ENCODE measurements around the gene SNX8. TPM values are rescaled to one million over a fixed set of nuclear protein-coding genes. Genes with fewer than 3 reads are reported as not detected.

The SNX8 gene
- total RNA-seq, 1 experiment from 2014 or later: 86.6 TPM

DNA sequence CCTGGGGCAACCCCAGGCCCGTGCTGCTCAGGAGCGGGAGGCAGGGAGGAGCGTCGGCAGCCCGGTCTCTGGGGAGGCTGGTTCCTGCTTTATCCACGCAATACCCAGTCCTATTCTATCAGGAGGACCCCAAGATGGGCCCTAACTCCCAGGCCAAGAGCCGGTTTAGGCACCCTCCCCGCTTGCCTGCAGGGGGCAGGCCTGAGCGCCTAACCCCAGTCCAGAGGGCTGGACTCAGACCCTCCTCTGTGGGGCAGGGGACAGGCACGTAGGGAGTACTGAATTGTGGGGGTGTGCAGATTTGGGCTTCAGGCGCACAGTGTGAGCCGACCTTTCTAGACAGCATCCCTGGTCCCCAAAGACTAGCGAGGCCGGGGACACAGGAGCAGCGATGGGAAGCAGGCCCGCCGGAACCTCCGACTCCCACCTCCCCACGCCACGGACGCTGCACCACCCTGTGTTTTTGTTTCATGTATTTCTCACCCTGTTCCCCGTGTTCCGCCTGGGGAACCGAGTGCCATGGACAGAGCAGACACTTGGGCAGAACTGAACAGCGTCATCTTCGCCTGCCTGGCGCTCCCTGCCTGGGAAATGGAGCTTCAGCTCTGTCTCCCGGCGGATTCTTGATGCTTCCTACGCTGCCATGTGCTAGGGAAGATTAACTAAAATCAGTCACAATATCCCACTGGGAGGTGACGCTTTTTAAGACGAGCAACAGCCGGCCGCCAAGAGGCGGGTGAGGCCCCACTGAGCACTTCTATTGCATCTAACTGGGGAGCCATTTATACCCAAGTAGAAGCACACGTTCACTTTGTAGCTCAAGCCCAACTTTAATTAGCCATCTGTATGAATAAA lies 66.9 kb downstream of the SNX8 start:
- H3K4me1 ChIP-seq: peaks cover 5% of the 10 kb centered on the region; the same call in 1 of the 2 replicates
- H3K27ac Mint-ChIP-seq (ENCODE audit: unreplicated experiment): no peak overlapping the region
- CTCF ChIA-PET: no interaction called here
- no peaks in the 10 kb centered on the region for H3K36me3 ChIP-seq (ENCODE audit: control insufficient read depth, insufficient read depth, low read length)
- POLR2A ChIA-PET: no interaction called here
- TF ChIP-seq, protein P1, sequence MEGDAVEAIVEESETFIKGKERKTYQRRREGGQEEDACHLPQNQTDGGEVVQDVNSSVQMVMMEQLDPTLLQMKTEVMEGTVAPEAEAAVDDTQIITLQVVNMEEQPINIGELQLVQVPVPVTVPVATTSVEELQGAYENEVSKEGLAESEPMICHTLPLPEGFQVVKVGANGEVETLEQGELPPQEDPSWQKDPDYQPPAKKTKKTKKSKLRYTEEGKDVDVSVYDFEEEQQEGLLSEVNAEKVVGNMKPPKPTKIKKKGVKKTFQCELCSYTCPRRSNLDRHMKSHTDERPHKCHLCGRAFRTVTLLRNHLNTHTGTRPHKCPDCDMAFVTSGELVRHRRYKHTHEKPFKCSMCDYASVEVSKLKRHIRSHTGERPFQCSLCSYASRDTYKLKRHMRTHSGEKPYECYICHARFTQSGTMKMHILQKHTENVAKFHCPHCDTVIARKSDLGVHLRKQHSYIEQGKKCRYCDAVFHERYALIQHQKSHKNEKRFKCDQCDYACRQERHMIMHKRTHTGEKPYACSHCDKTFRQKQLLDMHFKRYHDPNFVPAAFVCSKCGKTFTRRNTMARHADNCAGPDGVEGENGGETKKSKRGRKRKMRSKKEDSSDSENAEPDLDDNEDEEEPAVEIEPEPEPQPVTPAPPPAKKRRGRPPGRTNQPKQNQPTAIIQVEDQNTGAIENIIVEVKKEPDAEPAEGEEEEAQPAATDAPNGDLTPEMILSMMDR (IDR thresholded peaks at IDR 0.05; ENCODE audit: insufficient read depth in 1 of 2, low read depth in 1 of 2, low read length in 1 of 2, severe bottlenecking in 1 of 2, unreplicated experiment in 1 of 2): peak; percentile 79 to 80
- peaks cover 20% of the 10 kb centered on the region for H3K36me3 Mint-ChIP-seq (ENCODE audit: insufficient read depth, unreplicated experiment)
- no peak overlapping the region for H3K4me3 Mint-ChIP-seq (ENCODE audit: unreplicated experiment)
- peaks cover 13% of the 10 kb centered on the region for H3K4me1 Mint-ChIP-seq (ENCODE audit: low read depth, unreplicated experiment)
- H3K27me3 ChIP-seq (replicated peaks; ENCODE audit: control insufficient read depth, insufficient read depth, low read length): no peaks in the 10 kb centered on the region
- BruUV-seq (replicated peaks): no TSS peak
- no peaks in the 10 kb centered on the region for H3K27me3 Mint-ChIP-seq (ENCODE audit: insufficient read depth, unreplicated experiment)
- H3K9me3 Mint-ChIP-seq (ENCODE audit: unreplicated experiment): no peaks in the 10 kb centered on the region
- intact Hi-C loops (cut with micrococcal nuclease; ENCODE audit: unreplicated experiment): loop anchor here (1.0 kb wide), 1 partner anchor 101 kb away; no protein-coding TSS in a partner anchor
- no peaks in the 10 kb centered on the region for H3K9me3 ChIP-seq
- no peak overlapping the region for H3K4me3 ChIP-seq (ENCODE audit: low read depth, low read length)
- peak in 1 of 2 experiments; percentile 65 for DNase-seq

DNA sequence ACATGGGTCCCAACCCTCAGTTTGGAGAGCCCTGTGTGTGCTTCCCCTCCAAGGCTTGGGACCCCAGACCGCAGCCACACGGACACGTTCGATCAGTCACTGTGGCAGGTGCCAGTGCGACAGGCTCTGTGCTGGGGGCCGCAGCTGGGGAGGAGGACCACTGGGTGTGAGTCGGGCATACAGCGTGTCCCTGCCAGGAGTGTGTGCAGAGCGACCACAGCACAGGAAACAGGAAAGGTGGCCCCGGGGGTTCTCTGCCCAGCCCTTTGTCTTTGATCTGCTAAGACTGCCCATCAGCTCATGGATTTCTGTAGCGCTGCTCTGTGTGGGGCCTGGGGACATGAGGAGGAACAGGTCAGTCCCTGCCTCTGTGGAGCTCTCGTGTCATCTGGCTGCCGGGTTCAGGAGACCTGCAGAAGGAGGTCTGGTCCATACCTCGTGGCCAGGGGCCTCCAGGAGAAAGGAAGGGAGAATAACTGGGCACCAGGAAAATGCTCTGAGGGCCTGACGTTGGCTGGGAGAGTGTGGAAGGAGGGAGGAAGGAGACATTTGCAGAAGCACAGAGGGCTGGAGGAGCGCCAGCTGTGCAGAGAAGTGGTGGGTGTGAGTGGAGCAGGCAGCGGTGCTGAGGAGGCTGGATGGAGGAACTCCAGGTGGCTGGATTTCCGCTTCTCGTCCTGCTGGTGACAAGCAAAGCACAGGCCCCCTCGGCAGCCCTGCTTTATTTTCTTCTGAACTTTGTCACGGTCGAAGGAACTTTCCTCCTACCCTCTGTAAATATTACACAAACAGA lies 68.2 kb downstream of the SNX8 start:
- H3K36me3 Mint-ChIP-seq (ENCODE audit: insufficient read depth, unreplicated experiment): peaks cover 20% of the 10 kb centered on the region
- DNase-seq: no peak
- Histone ChIP-seq H3K4me3 (ENCODE audit: low read depth, low read length) (no peak overlapping the region), H3K4me1 (peaks cover 5% of the 10 kb centered on the region; the same call in 1 of the 2 replicates), H3K9me3 (no peaks in the 10 kb centered on the region), H3K27me3 (replicated peaks; ENCODE audit: control insufficient read depth, insufficient read depth, low read length) (no peaks in the 10 kb centered on the region), H3K36me3 (ENCODE audit: control insufficient read depth, insufficient read depth, low read length) (no peaks in the 10 kb centered on the region)
- no peaks in the 10 kb centered on the region for H3K9me3 Mint-ChIP-seq (ENCODE audit: unreplicated experiment)
- H3K27ac Mint-ChIP-seq (ENCODE audit: unreplicated experiment): peak overlapping the region; percentile 32
- H3K4me1 Mint-ChIP-seq (ENCODE audit: low read depth, unreplicated experiment): peaks cover 13% of the 10 kb centered on the region
- TF ChIP-seq, protein P1 (IDR thresholded peaks at IDR 0.05; ENCODE audit: insufficient read depth in 1 of 2, low read depth in 1 of 2, low read length in 1 of 2, severe bottlenecking in 1 of 2, unreplicated experiment in 1 of 2): no peak
- ChIA-PET POLR2A (no interaction called here), CTCF (no interaction called here)
- BruUV-seq (replicated peaks): no TSS peak
- no peaks in the 10 kb centered on the region for H3K27me3 Mint-ChIP-seq (ENCODE audit: insufficient read depth, unreplicated experiment)
- intact Hi-C loops (cut with micrococcal nuclease; ENCODE audit: unreplicated experiment): no loop called here
- H3K4me3 Mint-ChIP-seq (ENCODE audit: unreplicated experiment): no peak overlapping the region

DNA sequence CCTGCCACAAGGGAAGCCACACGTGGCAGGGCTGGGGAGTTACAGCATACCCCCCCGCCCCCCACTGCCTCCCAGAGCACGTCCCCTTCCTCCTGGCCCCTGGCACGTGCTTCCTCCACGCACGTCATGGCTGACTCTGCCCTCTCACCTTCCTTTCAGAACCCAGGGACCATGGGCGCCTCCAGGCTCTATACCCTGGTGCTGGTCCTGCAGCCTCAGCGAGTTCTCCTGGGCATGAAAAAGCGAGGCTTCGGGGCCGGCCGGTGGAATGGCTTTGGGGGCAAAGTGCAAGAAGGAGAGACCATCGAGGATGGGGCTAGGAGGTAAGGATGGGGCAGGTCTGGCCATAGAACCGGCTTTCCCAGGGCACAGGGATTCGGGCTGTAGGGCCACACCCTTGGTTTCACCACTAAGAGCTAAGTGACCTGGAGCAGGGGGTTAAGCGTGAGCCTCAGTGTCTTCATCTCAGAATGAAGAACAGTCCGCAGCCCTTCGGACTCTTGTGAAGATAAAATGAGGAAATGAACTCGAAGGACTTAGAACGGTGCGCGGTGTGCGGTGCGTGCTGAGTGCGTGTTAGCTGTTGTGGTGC lies 69.7 kb downstream of the SNX8 start:
- ChIA-PET POLR2A (no interaction called here), CTCF (no interaction called here)
- intact Hi-C loops (cut with micrococcal nuclease; ENCODE audit: unreplicated experiment): loop anchor here (5.0 kb wide), 1 partner anchor 68 kb away; the partner anchor contains the start of gene SNX8
- Histone ChIP-seq H3K9me3 (no peaks in the 10 kb centered on the region), H3K4me3 (ENCODE audit: low read depth, low read length) (no peak overlapping the region), H3K4me1 (peaks cover 5% of the 10 kb centered on the region; the same call in 1 of the 2 replicates), H3K27me3 (replicated peaks; ENCODE audit: control insufficient read depth, insufficient read depth, low read length) (no peaks in the 10 kb centered on the region), H3K36me3 (ENCODE audit: control insufficient read depth, insufficient read depth, low read length) (no peaks in the 10 kb centered on the region)
- no peak overlapping the region for H3K4me3 Mint-ChIP-seq (ENCODE audit: unreplicated experiment)
- BruUV-seq (replicated peaks): no TSS peak
- H3K9me3 Mint-ChIP-seq (ENCODE audit: unreplicated experiment): no peaks in the 10 kb centered on the region
- H3K36me3 Mint-ChIP-seq (ENCODE audit: insufficient read depth, unreplicated experiment): peaks cover 19% of the 10 kb centered on the region
- H3K27me3 Mint-ChIP-seq (ENCODE audit: insufficient read depth, unreplicated experiment): no peaks in the 10 kb centered on the region
- H3K27ac Mint-ChIP-seq (ENCODE audit: unreplicated experiment): no peak overlapping the region
- TF ChIP-seq, protein P1 (IDR thresholded peaks at IDR 0.05; ENCODE audit: insufficient read depth in 1 of 2, low read depth in 1 of 2, low read length in 1 of 2, severe bottlenecking in 1 of 2, unreplicated experiment in 1 of 2): no peak
- DNase-seq: no peak
- H3K4me1 Mint-ChIP-seq (ENCODE audit: low read depth, unreplicated experiment): peaks cover 13% of the 10 kb centered on the region
